ENCODE data around the gene FREM1. TPM values are rescaled to one million over a fixed set of nuclear protein-coding genes. Genes with fewer than 3 reads are reported as not detected.
A peak's percentile ranks its signal among the peaks of the same experiment; 100 is the strongest.
"Not testable (repeated sequence)": the region's sequence is repeated elsewhere in the genome, so short reads cannot be mapped to it uniquely, and the experiment has no call there.

Gene FREM1
- 10 to 100 TPM; 20.0 to 50.5 (median 25.3) TPM for polyA plus RNA-seq (ENCODE audit: insufficient read length in 10 of 10)
- long read RNA-seq, donor 1: 0 reads
- long read RNA-seq, donor 2: 0 reads
- long read RNA-seq, donor 3: 0 reads
- long read RNA-seq, donor 4: 0 reads
- long read RNA-seq, donor 5: 0 reads
- long read RNA-seq, donor 6: 0 reads
- long read RNA-seq, donor 7, partial matches to known transcripts: 0 of 1 reads
- long read RNA-seq, donor 7, other reads (novel, unspliced or antisense): 0 of 1 reads
- long read RNA-seq, donor 8: 0 reads
- long read RNA-seq, donor 9: 0 reads

GRCh38 chr9:14909961-14910805 lies at the start of gene FREM1:
TSS of gene FREM1 (minus strand) at chr9:14910428. CDS start at chr9:14868977, 41,451 bp downstream.
- peak in 2 of 3 donors; percentile 60 to 90 for DNase-seq

GRCh38 chr9:14958989-14959388 lies 48.8 kb upstream of the FREM1 start:
- DNase-seq: no peak

GRCh38 chr9:14957109-14957508 lies 46.9 kb upstream of the FREM1 start:
- DNase-seq: peak; percentile 44 to 93 (median 79)

GRCh38 chr9:14956208-14956607 lies 46.0 kb upstream of the FREM1 start:
- peak; percentile 51 to 82 (median 59) for DNase-seq

- DNase-seq: no peak
These were observed 35.1 kb upstream of the FREM1 start for GRCh38 chr9:14945351-14945750.

- peak; percentile 59 to 89 (median 62) for DNase-seq
These were observed 31.5 kb upstream of the FREM1 start for GRCh38 chr9:14941501-14942405.

GRCh38 chr9:14939378-14939777 lies 29.1 kb upstream of the FREM1 start:
- DNase-seq: no peak

GRCh38 chr9:14937216-14937615 lies 27.0 kb upstream of the FREM1 start:
- peak in 1 of 3 donors; percentile 40 for DNase-seq

- peak in 2 of 3 donors; percentile 55 to 71 for DNase-seq
These were observed 26.3 kb upstream of the FREM1 start for GRCh38 chr9:14936491-14936890.

- no peak for DNase-seq
These were observed 25.7 kb upstream of the FREM1 start for GRCh38 chr9:14935964-14936363.

GRCh38 chr9:14935106-14935751 lies 25.0 kb upstream of the FREM1 start:
- DNase-seq: peak in 2 of 3 donors; percentile 33 to 68

- peak in 1 of 3 donors; percentile 58 for DNase-seq
These were observed 22.4 kb upstream of the FREM1 start for GRCh38 chr9:14932641-14933040.

GRCh38 chr9:14932231-14932630 lies 22.0 kb upstream of the FREM1 start:
- peak; percentile 69 to 87 (median 75) for DNase-seq

- no peak for DNase-seq
These were observed 16.9 kb upstream of the FREM1 start for GRCh38 chr9:14926941-14927624.

GRCh38 chr9:14924230-14925219 lies 14.3 kb upstream of the FREM1 start:
- peak in 1 of 3 donors; percentile 52 for DNase-seq

- DNase-seq: no peak
These were observed 13.5 kb upstream of the FREM1 start for GRCh38 chr9:14923701-14924100.

- not testable (repeated sequence) for DNase-seq
These were observed 10.6 kb upstream of the FREM1 start for GRCh38 chr9:14920805-14921204.

- DNase-seq: no peak
These were observed 3.1 kb upstream of the FREM1 start for GRCh38 chr9:14913366-14913765.

- no peak for DNase-seq
These were observed 2.6 kb upstream of the FREM1 start for GRCh38 chr9:14912859-14913258.
